Non-pigmented ciliary epithelial cell (primary cell): Measurements from ENCODE around the gene OR10C1.
"Not testable (repeated sequence)": the region's sequence is repeated elsewhere in the genome, so short reads cannot be mapped to it uniquely, and the experiment has no call there.

Source experiments
- DNase-seq: peaks from one replicate; pipeline ENCODE4 v3.0.0-alpha.2; 2010; ENCODE audit warnings: low read depth

The OR10C1 gene

DNA sequence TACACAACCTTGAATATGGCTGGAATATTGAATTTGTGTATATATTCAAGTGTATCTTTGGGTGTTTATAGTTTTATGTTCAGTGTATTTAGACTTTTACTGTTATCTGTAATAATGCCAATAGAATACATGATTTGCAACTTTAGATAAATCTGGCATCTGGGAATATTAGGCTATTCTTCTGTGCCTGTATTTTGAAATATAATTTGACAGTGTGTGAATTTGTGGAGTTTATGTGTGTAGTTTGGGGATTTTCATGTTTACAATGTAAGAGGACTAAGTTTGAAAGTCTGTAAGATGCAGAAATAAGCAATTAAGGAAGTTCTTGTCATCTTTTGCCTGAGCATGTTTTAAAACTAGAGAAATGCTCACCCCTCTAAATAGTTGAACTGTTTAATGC is at the start of gene OR10C1:
Gene OR10C1 (plus strand): TSS at position 301 of the 400 bp plus-strand sequence. CDS start 710 bp downstream, outside the sequence.
- no peak for DNase-seq

DNA sequence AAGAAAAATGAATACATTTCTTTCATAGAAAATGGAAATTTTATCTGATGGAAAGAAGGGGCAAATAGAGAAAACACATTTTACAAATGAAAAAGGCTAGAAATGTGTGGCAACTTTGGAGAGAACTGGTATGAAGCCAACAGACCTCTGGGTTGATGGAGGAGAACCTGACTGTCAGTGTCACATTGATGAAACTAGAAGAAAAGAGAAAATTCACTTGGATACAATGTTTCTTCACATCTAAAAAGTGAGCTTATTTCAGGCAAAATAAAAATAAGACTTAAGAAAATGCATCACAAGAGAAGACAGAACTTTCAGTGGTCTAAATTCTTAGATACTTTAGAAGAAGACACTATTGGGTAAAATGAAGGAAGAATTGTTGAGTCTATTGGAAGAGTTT is 43.8 kb upstream of the OR10C1 start, which contains the start of gene OR12D2:
Gene OR12D2 (plus strand): TSS at position 301 of the 400 bp plus-strand sequence. CDS start 1,069 bp downstream, outside the sequence.
- DNase-seq, result no peak

DNA sequence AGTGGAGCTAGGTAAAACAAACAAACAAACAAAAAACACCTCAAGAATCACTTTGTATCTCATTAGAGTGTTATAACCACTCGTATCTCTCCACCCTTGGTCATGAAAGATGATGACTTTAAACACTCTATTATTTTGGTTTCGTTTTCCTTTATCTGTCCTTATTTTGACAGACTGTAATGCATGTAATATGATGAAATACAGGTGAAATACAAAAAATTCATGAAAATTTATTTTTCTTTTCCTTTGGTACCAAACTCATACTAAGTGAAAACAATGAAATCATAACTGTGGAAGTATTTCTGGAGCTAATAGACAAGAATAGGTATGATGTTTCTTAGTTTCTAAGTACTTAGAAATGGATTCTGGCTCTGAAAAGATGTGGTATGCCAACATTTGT is 39.6 kb upstream of the OR10C1 start:
- no peak for DNase-seq

- DNase-seq, result no peak
Measured at GRCh38 chr6:29403801-29404200, 35.3 kb upstream of the OR10C1 start.

GRCh38 chr6:29414588-29414987 is 24.5 kb upstream of the OR10C1 start, which contains the start of gene OR12D1:
TSS of gene OR12D1 (plus strand) at chr6:29414928.
- no peak for DNase-seq

GRCh38 chr6:29419516-29419915 is 19.6 kb upstream of the OR10C1 start:
- DNase-seq, result no peak

GRCh38 chr6:29424168-29424567 is 14.9 kb upstream of the OR10C1 start:
- DNase-seq, result no peak

GRCh38 chr6:29424575-29424974 is 14.5 kb upstream of the OR10C1 start:
- no peak for DNase-seq

- no peak for DNase-seq
Measured at GRCh38 chr6:29425075-29425474, 14.0 kb upstream of the OR10C1 start.

- DNase-seq, result no peak
Measured at GRCh38 chr6:29426654-29427053, 12.5 kb upstream of the OR10C1 start.

DNA sequence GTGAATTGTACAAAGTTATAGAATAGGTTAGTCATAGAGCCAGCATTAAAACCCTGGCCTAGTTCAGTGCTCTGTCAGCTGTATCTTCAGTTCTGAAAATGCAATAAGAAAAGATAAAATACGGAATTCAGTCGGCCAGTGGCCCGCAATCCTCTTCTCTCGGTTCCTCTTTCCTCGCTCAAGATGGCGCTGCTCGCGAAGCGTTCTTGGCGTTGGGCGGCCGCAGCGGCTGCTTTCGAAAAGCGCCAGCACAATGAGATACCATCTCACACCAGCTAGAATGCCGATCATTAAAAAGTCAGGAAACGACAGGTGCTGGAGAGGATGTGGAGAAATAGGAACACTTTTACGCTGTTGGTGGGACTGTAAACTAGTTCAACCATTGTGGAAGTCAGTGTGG is 2.4 kb upstream of the OR10C1 start:
- not testable (repeated sequence) for DNase-seq

- DNase-seq, result no peak
Measured at GRCh38 chr6:29442719-29443118, 3.6 kb downstream of the OR10C1 start.

- not testable (repeated sequence) for DNase-seq
Measured at GRCh38 chr6:29444031-29444430, 4.9 kb downstream of the OR10C1 start.

DNA sequence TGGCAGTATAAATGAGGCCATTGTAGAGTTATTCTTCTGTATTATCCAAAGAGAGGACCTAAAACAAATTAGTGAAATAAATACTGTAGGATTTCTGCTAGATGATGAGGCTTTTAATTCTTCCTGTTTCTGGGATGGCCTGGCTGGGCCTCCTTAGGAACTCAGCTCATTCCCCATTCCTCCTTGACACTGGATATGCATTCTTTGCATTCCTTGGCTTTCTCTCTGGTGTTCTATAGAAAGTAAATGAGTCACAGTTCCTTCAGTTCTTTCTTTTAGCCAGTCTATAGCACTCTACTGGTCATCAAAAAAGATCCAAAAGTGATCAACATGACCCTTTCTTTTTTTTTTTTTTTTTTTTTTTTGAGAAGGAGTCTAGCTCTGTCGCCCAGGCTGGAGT is 8.6 kb downstream of the OR10C1 start:
- DNase-seq, result no peak

DNA sequence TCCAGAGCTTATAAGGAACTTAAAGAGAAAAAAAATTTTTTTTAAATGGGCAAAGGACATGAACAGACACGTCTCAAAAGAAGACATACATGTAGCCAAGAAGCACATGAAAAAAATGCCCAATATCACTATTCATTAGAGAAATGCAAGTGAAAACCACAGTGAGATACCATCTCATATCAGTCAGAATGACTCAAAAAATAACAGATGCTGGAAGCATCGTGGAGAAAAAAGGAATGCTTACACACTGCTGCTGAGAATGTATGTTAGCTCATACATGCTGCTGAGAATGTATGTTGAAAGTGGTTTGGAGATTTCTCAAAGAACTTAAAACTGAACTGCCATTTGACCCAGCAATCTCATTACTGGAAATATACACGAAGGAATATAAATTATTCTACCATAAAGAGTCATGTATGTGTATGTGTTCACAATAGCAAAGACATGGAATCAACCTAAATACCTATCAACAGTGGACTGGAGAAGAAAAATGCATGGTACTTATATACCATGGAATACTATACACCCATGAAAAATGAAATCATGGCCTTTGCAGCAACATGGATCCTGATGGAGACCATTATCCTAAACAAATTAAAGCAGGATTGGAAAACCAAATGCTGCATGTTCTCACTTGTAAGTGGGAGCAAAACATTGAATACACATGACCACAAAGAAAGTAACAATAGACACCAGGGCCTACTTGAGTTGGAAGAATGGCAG is 12.5 kb downstream of the OR10C1 start:
- no peak for DNase-seq

DNA sequence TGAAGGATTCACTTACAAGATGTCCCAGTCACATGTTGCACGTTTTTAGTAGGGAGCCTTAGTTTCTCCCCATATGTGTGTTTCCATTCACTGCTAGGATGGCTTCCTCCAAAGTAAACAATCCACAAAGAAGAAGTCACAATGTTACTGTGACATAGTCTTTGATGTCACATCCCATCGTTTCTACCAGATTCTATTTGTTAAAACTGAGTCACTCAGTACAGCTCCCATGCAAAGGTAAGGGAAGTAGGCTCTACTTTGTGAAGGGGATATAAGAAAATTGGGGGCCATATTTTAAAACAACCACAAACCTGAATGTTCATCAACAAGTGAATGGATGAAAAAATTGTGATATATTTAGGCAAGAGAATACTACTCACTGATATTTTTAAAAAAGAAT is 17.9 kb downstream of the OR10C1 start, which contains the start of the genes OR11A1 and OR2H1:
Gene OR11A1 (minus strand): TSS at position 101 of the 400 bp plus-strand sequence. CDS start 29,430 bp downstream, outside the sequence.
Gene OR2H1 (plus strand): TSS at position 185 of the 400 bp plus-strand sequence. CDS start 4,615 bp downstream, outside the sequence.
- no peak for DNase-seq

DNA sequence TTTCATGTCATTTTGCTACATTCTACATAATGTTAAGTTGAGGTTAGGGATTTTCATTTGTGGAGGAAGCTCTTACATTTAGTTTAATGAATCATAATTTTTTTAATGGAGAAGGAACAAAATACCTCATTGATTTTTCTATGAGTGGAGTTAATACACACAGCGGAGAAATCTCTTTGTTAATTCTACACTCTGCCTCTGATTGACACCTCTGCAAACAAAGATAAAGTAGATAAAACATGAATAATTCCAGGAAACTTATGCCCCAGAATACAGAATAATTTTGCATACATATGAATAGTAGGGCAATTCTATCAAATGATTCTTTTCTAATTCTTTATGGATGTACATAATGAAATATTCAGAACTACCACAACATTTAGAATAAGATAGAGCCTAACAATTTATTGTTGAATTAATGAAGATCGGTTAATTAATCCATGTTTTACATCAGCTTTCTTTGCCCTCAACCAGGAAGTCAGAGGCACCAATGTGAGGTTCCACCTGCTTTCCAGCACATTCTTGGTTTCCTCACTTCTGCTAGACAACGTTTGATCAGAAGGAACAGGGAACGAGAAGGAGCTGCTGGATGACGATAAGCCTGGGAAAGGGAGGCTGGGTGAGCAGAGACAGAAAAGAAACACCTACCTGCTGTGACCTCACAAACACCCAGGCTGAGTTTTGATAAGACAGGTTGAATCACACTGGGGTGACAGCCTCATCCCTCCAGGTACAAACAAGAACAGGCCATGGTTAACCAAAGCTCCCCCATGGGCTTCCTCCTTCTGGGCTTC is 22.1 kb downstream of the OR10C1 start:
- DNase-seq, result no peak

GRCh38 chr6:29462022-29462421 is 22.9 kb downstream of the OR10C1 start:
- DNase-seq, result no peak

- DNase-seq, result no peak
Measured at GRCh38 chr6:29465279-29465678, 26.2 kb downstream of the OR10C1 start.

DNA sequence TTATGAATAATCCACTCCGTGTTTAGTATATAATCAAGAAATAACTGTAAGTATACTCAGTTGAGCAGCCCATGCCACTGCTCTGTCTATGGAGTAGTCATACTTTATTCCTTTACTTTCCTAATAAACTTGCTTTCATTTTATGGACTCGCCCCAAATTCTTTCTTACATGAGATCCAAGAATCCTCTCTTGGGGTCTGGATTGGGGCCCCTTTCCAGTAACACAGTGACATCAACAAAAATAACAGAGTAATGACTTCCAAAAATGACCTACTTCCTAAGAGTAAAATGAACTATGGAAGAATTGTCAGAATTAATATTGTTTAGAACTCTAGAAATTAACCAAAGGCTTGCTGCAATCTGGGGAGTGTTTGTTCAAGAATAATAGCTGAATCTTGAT is 26.7 kb downstream of the OR10C1 start:
- DNase-seq, result no peak

- DNase-seq, result no peak
Measured at GRCh38 chr6:29466241-29466640, 27.1 kb downstream of the OR10C1 start.

DNA sequence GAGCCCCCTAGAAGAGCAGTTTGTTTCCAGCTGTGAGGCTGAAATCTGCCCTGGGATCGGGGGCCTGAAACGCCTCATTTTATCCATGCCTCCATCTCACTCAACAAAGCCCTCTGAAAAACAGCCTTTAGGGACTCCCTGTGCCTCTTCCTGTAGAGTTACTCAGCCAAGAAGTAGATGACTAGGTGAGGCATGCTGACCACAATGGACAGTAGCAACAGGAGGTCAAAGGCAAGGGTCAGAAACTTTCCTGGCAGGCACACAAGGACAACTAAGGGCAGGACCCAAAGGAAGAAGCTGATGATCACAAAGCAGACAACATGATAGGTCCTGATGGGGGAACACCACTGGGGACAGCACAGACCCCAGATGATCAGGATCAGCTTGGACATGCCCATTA is 35.9 kb downstream of the OR10C1 start:
- DNase-seq, result no peak

DNA sequence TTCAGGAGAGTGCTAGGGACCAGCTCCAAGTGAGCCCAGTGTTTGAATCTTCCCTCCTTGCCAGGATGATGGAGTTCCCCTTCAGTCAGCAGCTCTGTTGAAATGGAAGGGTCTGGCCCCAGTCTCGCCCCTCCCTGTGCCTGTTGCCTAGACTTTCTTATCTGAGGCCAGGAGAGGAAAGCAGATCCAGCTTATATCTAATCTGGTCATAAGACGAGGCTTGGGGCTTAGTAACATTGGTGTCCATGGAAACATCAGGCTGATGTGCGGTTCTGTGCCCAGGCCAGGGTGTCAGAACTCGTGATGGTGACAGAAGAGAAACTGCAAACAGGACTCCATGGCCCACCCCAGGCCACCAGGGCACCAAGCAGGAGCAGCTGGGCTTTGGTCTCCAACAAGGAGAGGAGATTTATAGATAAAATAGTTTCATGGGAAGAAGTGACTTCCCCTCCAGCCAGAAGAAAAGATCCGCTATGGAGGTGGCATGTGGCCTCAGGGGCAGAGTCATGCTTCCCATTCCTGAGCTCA is 38.9 kb downstream of the OR10C1 start:
- no peak for DNase-seq
